Ishikawa (cell line): ENCODE data around the gene KPNA6.

ENCODE experiments used
- EP300 ChIP-seq: IDR thresholded peaks from 2 replicates; pipeline ENCODE4 v1.6.1; 2012; ENCODE audit warnings: borderline replicate concordance
- NFIC ChIP-seq: IDR thresholded peaks from 2 replicates; pipeline ENCODE4 v1.6.1; 2012
- REST ChIP-seq: IDR thresholded peaks from 2 replicates; pipeline ENCODE4 v1.6.1; 2012; ENCODE audit warnings: low read depth, mild to moderate bottlenecking
- TAF1 ChIP-seq: IDR thresholded peaks from 2 replicates; pipeline ENCODE4 v1.6.1; 2012; ENCODE audit warnings: low read depth, mild to moderate bottlenecking
- YY1 ChIP-seq: IDR thresholded peaks from 2 replicates; pipeline ENCODE4 v1.6.1; 2012; ENCODE audit warnings: low read depth
- TF ChIP-seq, protein P1 (sequence below): IDR thresholded peaks from 2 replicates; pipeline ENCODE4 v1.6.1; 2012

GRCh38 chr1:32198237-32199042, 90.6 kb downstream of the KPNA6 start:
- TF ChIP-seq YY1 (no peak), NFIC (no peak), REST (no peak), TAF1 (no peak), EP300 (no peak)
- TF ChIP-seq, protein P1, sequence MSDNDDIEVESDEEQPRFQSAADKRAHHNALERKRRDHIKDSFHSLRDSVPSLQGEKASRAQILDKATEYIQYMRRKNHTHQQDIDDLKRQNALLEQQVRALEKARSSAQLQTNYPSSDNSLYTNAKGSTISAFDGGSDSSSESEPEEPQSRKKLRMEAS = no peak
